Stimulated activated CD8-positive, alpha-beta memory T cell treated with anti-CD3 and anti-CD28 coated beads, Interleukin-7, amount 100 ng/mL, for 4 hours (primary cell): ENCODE data around the gene CDK5RAP3.
"Not testable (repeated sequence)": the region's sequence is repeated elsewhere in the genome, so short reads cannot be mapped to it uniquely, and the experiment has no call there.

Experiments
- DNase-seq, 2 donors: peaks; one replicate each; pipeline ENCODE4 v3.0.0-alpha.2; 2020; ENCODE audit warnings: low read depth in 2 of 2

Gene CDK5RAP3

DNA sequence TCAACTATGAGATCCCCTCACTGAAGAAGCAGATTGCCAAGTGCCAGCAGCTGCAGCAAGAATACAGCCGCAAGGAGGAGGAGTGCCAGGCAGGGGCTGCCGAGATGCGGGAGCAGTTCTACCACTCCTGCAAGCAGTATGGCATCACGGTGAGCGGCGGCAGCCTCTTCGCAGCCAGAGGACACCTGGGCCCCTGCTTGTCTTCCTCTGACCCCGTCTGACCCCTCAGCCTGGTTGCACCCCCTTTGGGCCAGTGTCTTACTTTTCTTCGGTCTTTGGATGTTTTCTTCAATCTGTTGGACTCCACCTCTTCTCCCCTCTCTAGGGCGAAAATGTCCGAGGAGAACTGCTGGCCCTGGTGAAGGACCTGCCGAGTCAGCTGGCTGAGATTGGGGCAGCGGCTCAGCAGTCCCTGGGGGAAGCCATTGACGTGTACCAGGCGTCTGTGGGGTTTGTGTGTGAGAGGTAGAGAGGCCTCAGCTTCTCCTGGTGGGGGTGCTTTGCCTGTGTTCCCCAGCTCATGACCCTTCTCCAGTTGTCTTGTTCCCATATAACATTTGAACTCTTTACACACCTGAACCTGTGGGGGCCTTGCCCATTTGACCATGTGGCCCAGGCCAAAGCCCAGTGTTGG lies 4.4 kb downstream of the CDK5RAP3 start:
- no peak for DNase-seq

DNA sequence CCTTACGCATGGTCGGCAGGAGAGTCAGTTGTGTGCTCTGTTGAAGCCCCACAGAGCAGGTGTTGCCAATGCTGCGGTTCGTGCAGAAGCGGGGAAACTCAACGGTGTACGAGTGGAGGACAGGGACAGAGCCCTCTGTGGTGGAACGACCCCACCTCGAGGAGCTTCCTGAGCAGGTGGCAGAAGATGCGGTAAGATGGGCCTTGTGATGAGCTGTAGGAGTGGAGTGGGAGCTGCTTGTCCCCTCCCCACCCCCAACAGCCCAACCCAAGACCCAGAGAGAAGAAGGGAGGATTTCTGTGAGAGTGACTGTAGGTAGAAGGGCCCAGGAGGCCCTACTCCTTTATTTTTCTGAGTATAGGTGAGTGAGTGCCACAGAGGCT lies 4.9 kb downstream of the CDK5RAP3 start:
- no peak for DNase-seq

- peak in 1 of 2 donors; percentile 6 for DNase-seq
These were observed 7.4 kb downstream of the CDK5RAP3 start for GRCh38 chr17:47978324-47978723.

- DNase-seq: no peak
These were observed 9.6 kb downstream of the CDK5RAP3 start for GRCh38 chr17:47980541-47980940.

DNA sequence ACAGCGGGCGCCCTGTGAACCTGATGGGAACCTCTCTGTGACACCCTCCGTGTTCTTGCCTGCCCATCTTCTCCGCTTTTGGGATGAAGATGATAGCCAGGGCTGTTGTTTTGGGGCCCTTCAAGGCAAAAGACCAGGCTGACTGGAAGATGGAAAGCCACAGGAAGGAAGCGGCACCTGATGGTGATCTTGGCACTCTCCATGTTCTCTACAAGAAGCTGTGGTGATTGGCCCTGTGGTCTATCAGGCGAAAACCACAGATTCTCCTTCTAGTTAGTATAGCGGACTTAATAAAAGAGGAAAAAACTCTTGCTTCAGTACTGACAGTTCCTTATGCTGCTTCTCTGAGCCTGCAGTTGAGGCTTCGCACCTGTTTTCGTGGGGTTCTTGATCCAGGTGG lies 10.5 kb downstream of the CDK5RAP3 start:
- no peak for DNase-seq

DNA sequence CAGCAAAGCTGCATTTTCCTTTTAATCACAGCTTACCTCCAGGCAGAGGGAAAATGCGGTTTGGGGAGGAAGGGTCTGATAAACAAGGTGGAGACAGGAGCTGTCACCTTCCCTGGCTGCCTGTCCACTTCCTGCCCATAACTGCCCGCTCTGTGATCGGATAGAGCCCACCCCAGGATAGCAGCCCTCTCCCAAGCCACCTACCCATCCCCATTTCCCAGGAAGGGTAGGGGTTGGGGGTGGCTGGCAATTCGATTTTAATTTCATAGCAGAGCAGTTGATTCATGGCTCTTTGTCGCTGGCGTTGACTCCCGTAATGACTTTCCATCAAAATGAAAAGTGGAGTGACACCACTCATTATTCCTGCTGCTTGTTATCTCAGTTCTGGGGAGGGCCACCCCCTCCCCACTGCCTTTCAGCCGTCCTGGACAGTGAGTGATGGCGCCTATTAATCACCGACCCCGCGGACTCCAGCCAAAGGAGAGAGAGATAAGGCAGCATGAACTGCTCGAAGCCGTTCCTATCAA lies 11.2 kb downstream of the CDK5RAP3 start:
- DNase-seq: no peak

DNA sequence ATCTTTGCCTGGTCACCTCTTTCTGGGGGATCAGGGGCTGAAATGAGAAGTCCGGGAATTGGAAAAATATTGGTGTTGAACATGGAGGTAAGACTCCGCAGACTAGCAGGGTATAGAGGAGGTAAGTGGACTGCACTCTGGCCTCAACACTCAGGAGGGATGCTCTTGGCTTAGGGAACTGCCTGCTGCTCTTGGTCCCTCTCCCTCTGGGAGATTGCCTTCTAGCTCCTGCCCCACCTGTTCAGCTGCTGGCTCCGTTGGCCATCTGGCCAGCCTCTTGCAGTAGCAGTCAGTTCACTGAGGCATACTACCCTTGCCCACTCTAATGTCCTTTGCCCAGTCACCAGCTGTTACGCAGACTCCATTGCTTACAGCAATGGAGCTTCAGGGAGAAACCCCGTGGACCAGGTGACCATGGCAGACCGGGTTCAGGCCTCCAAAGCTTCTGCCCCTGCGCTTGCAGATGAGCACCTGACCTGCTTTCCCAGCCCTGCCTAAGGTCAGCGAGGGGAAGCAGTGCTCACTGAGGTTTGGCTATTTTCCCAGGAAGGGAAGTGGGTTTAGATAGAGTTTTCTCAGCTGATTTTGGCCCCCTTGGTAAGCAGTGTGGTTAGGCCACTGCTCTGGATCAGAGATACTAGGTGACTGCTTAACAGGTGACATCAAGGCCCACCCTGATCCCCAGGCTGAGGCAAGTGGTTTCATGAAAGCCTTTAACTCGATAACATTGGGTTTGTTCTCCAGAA lies 11.9 kb downstream of the CDK5RAP3 start:
- no peak for DNase-seq

GRCh38 chr17:47983492-47984223 lies 12.7 kb downstream of the CDK5RAP3 start:
- no peak for DNase-seq

GRCh38 chr17:47986520-47986919 lies 15.6 kb downstream of the CDK5RAP3 start:
- no peak for DNase-seq

GRCh38 chr17:47987240-47987835 lies 16.4 kb downstream of the CDK5RAP3 start:
- DNase-seq: no peak

DNA sequence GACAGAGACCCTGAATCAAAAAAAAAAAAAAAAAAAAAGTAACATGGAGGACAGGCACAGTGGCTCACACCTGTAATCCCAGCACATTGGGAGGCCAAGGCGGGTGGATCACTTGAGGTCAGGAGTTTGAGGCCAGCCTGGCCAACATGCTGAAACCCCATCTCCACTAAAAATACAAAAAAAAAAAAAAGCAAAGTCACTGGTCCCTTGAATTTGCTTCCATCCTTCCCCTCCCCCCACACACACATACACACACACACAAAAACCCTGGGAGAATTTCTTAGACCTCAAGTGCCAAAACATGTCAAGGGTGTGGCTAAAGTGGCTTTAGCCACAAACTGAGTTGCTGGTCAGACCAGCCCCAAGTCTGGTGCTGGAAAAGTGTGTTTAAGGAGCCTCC lies 17.5 kb downstream of the CDK5RAP3 start:
- DNase-seq: not testable (repeated sequence)

GRCh38 chr17:47989159-47989558 lies 18.2 kb downstream of the CDK5RAP3 start:
- no peak for DNase-seq

GRCh38 chr17:47989700-47990099 lies 18.8 kb downstream of the CDK5RAP3 start:
- no peak for DNase-seq

- no peak for DNase-seq
These were observed 20.2 kb downstream of the CDK5RAP3 start for GRCh38 chr17:47990962-47991731.

DNA sequence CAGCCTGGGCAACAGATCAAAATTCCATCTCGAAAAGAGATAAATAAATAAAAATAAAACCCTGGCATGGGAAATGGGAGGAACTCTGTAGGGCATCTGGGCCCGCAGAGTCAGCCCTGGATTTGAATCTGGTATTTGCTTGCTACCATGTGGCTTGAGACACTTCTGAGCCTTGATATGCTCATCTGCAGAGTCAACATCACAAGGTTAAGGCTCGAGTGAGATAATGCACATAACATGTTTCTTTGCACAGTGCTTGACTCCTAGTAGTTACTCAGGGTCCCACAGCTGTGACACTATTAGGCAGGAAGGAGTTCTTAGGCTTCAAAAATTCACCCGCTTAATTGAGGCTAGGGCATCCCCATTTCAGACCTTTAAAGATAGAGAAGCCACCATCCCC lies 21.3 kb downstream of the CDK5RAP3 start:
- DNase-seq: no peak

GRCh38 chr17:47993031-47993564 lies 22.2 kb downstream of the CDK5RAP3 start:
- no peak for DNase-seq

DNA sequence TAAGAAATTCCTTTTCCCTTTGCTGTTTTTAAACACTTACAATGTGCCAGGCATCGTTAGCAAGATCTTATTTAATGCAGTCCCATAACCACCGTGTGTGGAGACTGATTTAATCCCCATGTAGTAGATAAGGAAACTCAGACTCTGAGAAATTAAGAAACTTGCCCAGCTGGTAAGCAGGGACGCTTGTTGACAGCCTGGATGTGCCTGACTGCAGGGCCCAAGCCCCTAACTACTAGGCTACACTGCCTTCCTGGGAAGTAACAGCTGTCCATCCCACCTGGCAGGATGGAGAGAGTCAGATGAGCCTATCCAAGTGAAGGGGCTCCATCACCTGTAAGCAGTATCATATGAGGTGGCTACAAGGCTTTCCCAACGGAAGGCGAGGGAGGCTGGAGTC lies 23.1 kb downstream of the CDK5RAP3 start:
- no peak for DNase-seq

DNA sequence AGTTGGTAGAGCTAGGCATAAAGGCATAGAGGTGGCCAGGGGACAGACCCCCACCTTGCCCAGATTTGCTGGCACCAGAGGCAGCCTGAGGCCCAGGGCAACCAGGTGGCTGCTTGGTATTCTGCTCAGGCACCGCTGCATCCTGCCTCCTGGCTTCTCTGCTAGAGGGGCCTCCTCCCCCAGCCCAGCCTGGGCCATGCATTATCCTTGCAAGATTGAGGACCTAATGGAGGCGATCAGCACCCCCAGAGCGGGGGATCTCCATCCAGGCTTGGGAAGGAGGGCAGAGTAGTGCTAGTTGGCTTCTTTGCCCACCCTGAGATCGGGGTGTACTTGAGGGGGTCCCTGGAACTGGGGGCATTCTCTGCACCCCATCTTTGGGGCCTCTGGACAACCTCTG lies 23.8 kb downstream of the CDK5RAP3 start:
- DNase-seq: no peak

- DNase-seq: no peak
These were observed 24.5 kb downstream of the CDK5RAP3 start for GRCh38 chr17:47995241-47995935.

- DNase-seq: no peak
These were observed 25.3 kb downstream of the CDK5RAP3 start for GRCh38 chr17:47996201-47996600.

DNA sequence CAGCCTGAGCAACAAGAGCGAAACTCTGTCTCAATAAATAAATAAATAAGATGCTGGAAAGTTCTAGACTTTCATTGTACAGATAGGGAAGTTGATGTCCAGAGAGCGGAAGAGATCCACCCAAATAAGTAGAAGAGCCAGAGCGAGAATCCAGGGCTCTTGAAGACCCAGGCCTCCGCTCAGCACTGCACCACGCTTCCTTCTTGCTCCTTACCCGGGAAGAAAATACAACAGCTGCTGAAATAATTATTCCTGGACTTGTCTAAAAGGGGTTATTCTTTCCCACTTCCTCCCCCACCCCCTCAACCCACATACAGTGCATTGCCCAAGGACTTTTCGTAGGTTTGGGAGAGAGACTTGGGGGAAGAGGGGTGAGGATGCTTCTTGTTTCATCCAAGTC lies 26.7 kb downstream of the CDK5RAP3 start:
- DNase-seq: no peak
